Measurements from ENCODE around the gene PGM1. TPM values are rescaled to one million over a fixed set of nuclear protein-coding genes. Genes with fewer than 3 reads are reported as not detected.

Gene PGM1
- total and polyA plus RNA-seq, 2 donors (not counting 3 experiments of a cell fraction or from before 2014, with no cell fraction given): 9.3 to 21.0 TPM

DNA sequence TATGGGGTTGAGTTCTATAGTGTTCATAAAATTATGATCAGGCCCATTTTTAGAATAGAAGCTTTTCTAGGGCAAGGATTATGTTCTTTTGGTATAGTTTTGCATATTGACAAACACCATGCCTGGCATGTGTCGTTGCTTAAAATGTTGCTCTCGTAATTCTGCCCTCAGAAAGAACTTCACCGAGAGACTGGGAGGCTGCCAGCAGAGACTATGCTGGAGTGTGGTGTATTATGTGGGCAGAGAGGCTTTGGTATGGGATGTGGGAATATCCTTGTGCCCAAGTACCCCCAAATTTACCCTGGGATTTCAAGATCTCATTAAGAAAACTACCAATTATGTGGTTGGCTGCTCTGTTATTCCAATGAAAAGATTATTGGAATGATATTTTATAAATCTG lies 27.9 kb downstream of the PGM1 start:
- Histone ChIP-seq H2AFZ (ENCODE audit: low read depth, low read length) (no peak overlapping the region), H4K20me1 (replicated peaks; ENCODE audit: control insufficient read depth, extremely low read depth, insufficient read depth, low read length) (no peaks in the 10 kb centered on the region), H3K9me3 (replicated peaks; ENCODE audit: control insufficient read depth, insufficient read depth, low read length) (no peaks in the 10 kb centered on the region), H3K4me3 (replicated peaks in 1 of 3; ENCODE audit: insufficient read depth in 1 of 3, low read depth in 1 of 3, low read length in 3 of 3) (no peak overlapping the region), H3K27ac (ENCODE audit: insufficient read depth, low read depth, low read length) (no peak overlapping the region), H3K4me2 (ENCODE audit: insufficient read depth, low read length) (no peak overlapping the region), H3K27me3 (ENCODE audit: control insufficient read depth in 2 of 2, insufficient read depth in 2 of 2, low read length in 2 of 2) (no peaks in the 10 kb centered on the region), H3K4me1 (ENCODE audit: control insufficient read depth, extremely low read depth, insufficient read depth, low read length) (no peaks in the 10 kb centered on the region), H3K9ac (replicated peaks; ENCODE audit: extremely low read depth, insufficient read depth, low read length) (no peak overlapping the region), H3K79me2 (ENCODE audit: control insufficient read depth, insufficient read depth, low read length) (no peaks in the 10 kb centered on the region), H3K36me3 (ENCODE audit: control insufficient read depth in 2 of 2, extremely low read depth in 1 of 2, insufficient read depth in 2 of 2, low read length in 2 of 2) (no peaks in the 10 kb centered on the region), H3K9me1 (replicated peaks; ENCODE audit: control insufficient read depth, extremely low read depth, insufficient read depth, low read length) (no peaks in the 10 kb centered on the region)
- BruUV-seq (replicated peaks): no TSS peak
- TF ChIP-seq FOS (IDR thresholded peaks at IDR 0.05; ENCODE audit: borderline replicate concordance, insufficient read depth, low read length) (no peak), GATA2 (IDR thresholded peaks at IDR 0.05; ENCODE audit: insufficient read depth, insufficient read length, low read depth, low read length) (no peak), EZH2 (IDR thresholded peaks at IDR 0.05; ENCODE audit: borderline replicate concordance, low read depth, low read length, severe bottlenecking) (no peak), MAX (IDR thresholded peaks at IDR 0.05; ENCODE audit: insufficient read depth, insufficient read length) (no peak), POLR2AphosphoS5 (IDR thresholded peaks at IDR 0.05; ENCODE audit: insufficient read depth, low read depth, low read length) (no peak), MYC (IDR thresholded peaks at IDR 0.05; ENCODE audit: low read depth, low read length) (no peak), JUN (IDR thresholded peaks at IDR 0.05; ENCODE audit: borderline replicate concordance, insufficient read depth, insufficient read length, low read depth) (no peak), CTCF (IDR thresholded peaks at IDR 0.05; ENCODE audit: extremely low read depth in 1 of 2, insufficient read depth in 1 of 2, low read depth in 1 of 2, low read length in 2 of 2) (no peak), POLR2A (IDR thresholded peaks at IDR 0.05; ENCODE audit: low read depth, low read length) (no peak)
- intact Hi-C loops (cut with micrococcal nuclease): no loop called here
- DNase-seq (ENCODE audit: low read depth, low spot score) (no peak), FAIRE-seq (no peak)
- CTCF ChIA-PET: interaction anchor here (1.2 to 1.4 kb wide), 3 partner anchors 71 to 625 kb away, joined by 3 to 7 read pairs (median 4); no protein-coding TSS in a partner anchor
- POLR2A ChIA-PET: no interaction called here
- dilution Hi-C loops (cut with MboI; ENCODE audit: extremely low pct_ligation_motif_present, low sequenced_read_pairs): no loop called here

Data from endothelial cell of umbilical vein (primary cell).